PC-3 (cell line): ENCODE data around the gene VAT1. TPM values are rescaled to one million over a fixed set of nuclear protein-coding genes. Genes with fewer than 3 reads are reported as not detected.

Experiments
- ATAC-seq: fragments of 200-7000 bp; cut with Tn5 transposase; 2 replicates; pipeline ENCODE4 v1.9.1; 2020; ENCODE audit warnings: mild to moderate bottlenecking, moderate library complexity
- BruUV-seq: library from RNA; stranded (reverse); fragments of 400-500 nt; replicated peaks from 2 replicates; lab custom pipeline; 2021; lab: Mats Ljungman, UMichigan
- CTCF ChIA-PET: fragments of 300-600 bp; sonication (Branson Sonifier 250); formaldehyde crosslinking; loops from one replicate; lab custom pipeline; 2022; ENCODE audit warnings: antibody characterized with exemption; lab: Charles Lee
- POLR2A ChIA-PET: fragments of 300-600 bp; sonication (Branson Sonifier 250); formaldehyde crosslinking; loops from one replicate; lab custom pipeline; 2022; ENCODE audit warnings: antibody characterized with exemption; ENCODE audit not compliant: unreplicated experiment; lab: Charles Lee
- DNase-seq: peaks from one replicate; pipeline ENCODE4 v3.0.0-alpha.2; 2015
- H2AFZ ChIP-seq: fragments of 300-600 bp; sonication (generic); 2 replicates; pipeline ENCODE4 v1.6.0; 2016; ENCODE audit warnings: antibody characterized with exemption, low read length
- H3F3A ChIP-seq: fragments of 300-600 bp; sonication (generic); one replicate; pipeline ENCODE4 v1.6.0; 2017; ENCODE audit warnings: antibody characterized with exemption, low read length, control low read depth, mild to moderate bottlenecking; ENCODE audit not compliant: unreplicated experiment
- H3K27ac ChIP-seq: fragments of 300-600 bp; sonication (generic); 2 replicates; pipeline ENCODE4 v1.5.1; 2016; ENCODE audit warnings: mild to moderate bottlenecking, low read length
- H3K27me3 ChIP-seq: fragments of 300-600 bp; sonication (generic); 2 replicates; pipeline ENCODE4 v1.6.1; 2016; ENCODE audit warnings: low read length, mixed read lengths
- H3K36me3 ChIP-seq: fragments of 300-600 bp; sonication (generic); 2 replicates; pipeline ENCODE4 v1.6.1; 2016; ENCODE audit warnings: low read depth, mixed run types, low read length, mixed read lengths
- H3K4me1 ChIP-seq: fragments of 300-600 bp; sonication (generic); 2 replicates; pipeline ENCODE4 v1.5.1; 2016; ENCODE audit warnings: low read length; ENCODE audit not compliant: insufficient read depth
- H3K4me2 ChIP-seq: fragments of 300-600 bp; sonication (generic); 2 replicates; pipeline ENCODE4 v1.6.0; 2016; ENCODE audit warnings: low read length
- H3K4me3 ChIP-seq: fragments of 300-600 bp; sonication (generic); 2 replicates; pipeline ENCODE4 v1.5.1; 2016; ENCODE audit warnings: mild to moderate bottlenecking, low read length, mixed read lengths
- H3K79me2 ChIP-seq: fragments of 300-600 bp; sonication (generic); 2 replicates; pipeline ENCODE4 v1.6.1; 2017; ENCODE audit warnings: low read length, mixed read lengths
- H3K9ac ChIP-seq: fragments of 300-600 bp; sonication (generic); 2 replicates; pipeline ENCODE4 v1.6.0; 2016; ENCODE audit warnings: mild to moderate bottlenecking, low read length
- H3K9me2 ChIP-seq: fragments of 300-600 bp; sonication (generic); replicated peaks from 2 replicates; pipeline ENCODE4 v1.6.1; 2016; ENCODE audit warnings: mixed run types, low read length, mixed read lengths
- H3K9me3 ChIP-seq: fragments of 300-600 bp; sonication (generic); 2 replicates; pipeline ENCODE4 v1.6.1; 2016; ENCODE audit warnings: low read length, mixed read lengths
- H4K20me1 ChIP-seq: fragments of 300-600 bp; sonication (generic); 2 replicates; pipeline ENCODE4 v1.6.1; 2016; ENCODE audit warnings: low read length, mixed read lengths
- CTCF ChIP-seq: fragments of 300-600 bp; sonication (generic); conservative IDR thresholded peaks from 2 replicates; pipeline ENCODE4 v1.5.1; 2017; ENCODE audit warnings: antibody characterized with exemption, low read depth, mild to moderate bottlenecking, low read length
- EZH2 ChIP-seq: fragments of 300-600 bp; sonication (generic); IDR thresholded peaks from one replicate; pipeline ENCODE4 v1.6.1; 2017; ENCODE audit warnings: antibody characterized with exemption, mild to moderate bottlenecking, low read length; ENCODE audit not compliant: unreplicated experiment
- EZH2phosphoT487 ChIP-seq: fragments of 300-600 bp; sonication (generic); IDR thresholded peaks from 2 replicates; pipeline ENCODE4 v1.6.1; 2018; ENCODE audit warnings: mild to moderate bottlenecking, antibody characterized with exemption, low read length, borderline replicate concordance
- intact Hi-C: fragments of 100-400 bp; cut with micrococcal nuclease; formaldehyde crosslinking; loops from 2 replicates; pipeline ENCODE4 v1.9.0; 2023
- total RNA-seq: library from RNA; depleted of rRNA; stranded (reverse); fragments of >200 nt; gene quantifications from 2 replicates; pipeline ENCODE4 v1.2.3, GENCODE V29; 2014

VAT1 gene
- total RNA-seq, 1 experiment from 2014 or later, result 68.1 TPM

- no TSS peak for BruUV-seq
- H3K9ac ChIP-seq, result no peak overlapping the region
- no peak overlapping the region for H3K4me3 ChIP-seq
- H3K4me2 ChIP-seq, result no peak overlapping the region
- H3K79me2 ChIP-seq, result peaks cover 59% of the 10 kb centered on the region
- intact Hi-C loops, result no loop called here
- no peak overlapping the region for H2AFZ ChIP-seq
- H3K27ac ChIP-seq, result no peak overlapping the region
- H3K9me3 ChIP-seq, result no peaks in the 10 kb centered on the region
- DNase-seq (no peak), ATAC-seq (no peak)
- TF ChIP-seq EZH2phosphoT487, result no peak
- no peak for TF ChIP-seq EZH2
- TF ChIP-seq CTCF, result no peak
- H4K20me1 ChIP-seq, result no peaks in the 10 kb centered on the region
- peaks cover 9% of the 10 kb centered on the region for H3F3A ChIP-seq
- no peaks in the 10 kb centered on the region for H3K27me3 ChIP-seq
- CTCF ChIA-PET, result no interaction called here
- H3K9me2 ChIP-seq, result no peaks in the 10 kb centered on the region
- peaks cover 15% of the 10 kb centered on the region for H3K36me3 ChIP-seq
- POLR2A ChIA-PET, result no interaction called here
- H3K4me1 ChIP-seq, result peaks cover 28% of the 10 kb centered on the region
These were observed 37.0 kb downstream of the VAT1 start for GRCh38 chr17:42985225-42985624.

GRCh38 chr17:42982266-42982665, 39.9 kb downstream of the VAT1 start:
- Histone ChIP-seq H3K4me3 (peak overlapping the region; percentile 99; the same call in 1 of the 2 replicates), H4K20me1 (no peaks in the 10 kb centered on the region), H3K27me3 (no peaks in the 10 kb centered on the region), H2AFZ (no peak overlapping the region), H3K9me2 (no peaks in the 10 kb centered on the region), H3K9me3 (no peaks in the 10 kb centered on the region), H3K4me1 (peaks cover 18% of the 10 kb centered on the region), H3K27ac (no peak overlapping the region), H3K79me2 (peaks cover 69% of the 10 kb centered on the region), H3F3A (no peaks in the 10 kb centered on the region), H3K36me3 (peaks cover 6% of the 10 kb centered on the region; the same call in 1 of the 2 replicates), H3K9ac (no peak overlapping the region), H3K4me2 (peak overlapping the region; percentile 100; the same call in 1 of the 2 replicates)
- DNase-seq (no peak), ATAC-seq (no peak)
- CTCF ChIA-PET, result interaction anchor here (0.6 kb wide), 1 partner anchor 15 kb away, joined by 20 read pairs; no protein-coding TSS in a partner anchor
- intact Hi-C loops, result no loop called here
- POLR2A ChIA-PET, result no interaction called here
- BruUV-seq, result no TSS peak
- TF ChIP-seq CTCF (no peak), EZH2 (no peak)

GRCh38 chr17:42980766-42981397, 41.3 kb downstream of the VAT1 start:
- no peaks in the 10 kb centered on the region for H4K20me1 ChIP-seq
- no peaks in the 10 kb centered on the region for H3K9me3 ChIP-seq
- POLR2A ChIA-PET, result no interaction called here
- H3K36me3 ChIP-seq, result no peaks in the 10 kb centered on the region
- H3K4me1 ChIP-seq, result peaks cover 18% of the 10 kb centered on the region
- TF ChIP-seq EZH2, result no peak
- TF ChIP-seq EZH2phosphoT487, result no peak
- TF ChIP-seq CTCF, result no peak
- no peaks in the 10 kb centered on the region for H3K27me3 ChIP-seq
- peaks cover 65% of the 10 kb centered on the region for H3K79me2 ChIP-seq
- DNase-seq (peak; percentile 62), ATAC-seq (peak; percentile 67)
- CTCF ChIA-PET, result interaction anchor here (0.6 to 0.9 kb wide), 2 partner anchors 17 to 126 kb away, joined by 3 to 6 read pairs; partner anchors contain the start of gene RPL27
- peak overlapping the region; percentile 99 for H3K4me3 ChIP-seq
- peak overlapping the region; percentile 82 for H3K27ac ChIP-seq
- BruUV-seq, result no TSS peak
- H3F3A ChIP-seq, result no peaks in the 10 kb centered on the region
- intact Hi-C loops, result no loop called here
- peak overlapping the region; percentile 91 for H3K9ac ChIP-seq
- no peaks in the 10 kb centered on the region for H3K9me2 ChIP-seq
- peak overlapping the region; percentile 86 for H2AFZ ChIP-seq
- peak overlapping the region; percentile 100 for H3K4me2 ChIP-seq
